Stimulated activated CD8-positive, alpha-beta memory T cell treated with anti-CD3 and anti-CD28 coated beads, Interleukin-4, amount 100 ng/mL, for 48 hours (primary cell): Measurements from ENCODE around the gene GLIPR1.
A peak's percentile ranks its signal among the peaks of the same experiment; 100 is the strongest.
"Not testable (repeated sequence)": the region's sequence is repeated elsewhere in the genome, so short reads cannot be mapped to it uniquely, and the experiment has no call there.

ENCODE experiments used
- DNase-seq: peaks from one replicate; pipeline ENCODE4 v3.0.0-alpha.2; 2020

GLIPR1 gene

DNA sequence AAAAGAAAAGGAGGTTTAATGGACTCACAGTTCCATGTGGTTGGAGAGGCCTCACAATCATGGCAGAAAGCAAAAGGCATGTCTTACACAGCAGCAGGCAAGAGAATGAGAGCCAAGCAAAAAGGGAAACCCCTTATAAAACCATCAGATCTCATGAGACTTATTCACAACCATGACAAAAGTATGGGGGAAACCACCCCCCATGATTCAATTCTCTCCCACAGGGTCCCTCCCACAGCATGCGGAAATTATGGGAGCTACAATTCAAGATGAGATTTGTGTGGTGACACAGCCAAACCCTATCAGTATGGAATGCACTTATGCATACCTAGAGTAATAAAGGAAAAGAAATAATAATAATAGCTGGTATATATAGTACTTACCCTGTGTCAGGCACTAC, 4.5 kb upstream of the GLIPR1 start:
- peak; percentile 66 for DNase-seq

DNA sequence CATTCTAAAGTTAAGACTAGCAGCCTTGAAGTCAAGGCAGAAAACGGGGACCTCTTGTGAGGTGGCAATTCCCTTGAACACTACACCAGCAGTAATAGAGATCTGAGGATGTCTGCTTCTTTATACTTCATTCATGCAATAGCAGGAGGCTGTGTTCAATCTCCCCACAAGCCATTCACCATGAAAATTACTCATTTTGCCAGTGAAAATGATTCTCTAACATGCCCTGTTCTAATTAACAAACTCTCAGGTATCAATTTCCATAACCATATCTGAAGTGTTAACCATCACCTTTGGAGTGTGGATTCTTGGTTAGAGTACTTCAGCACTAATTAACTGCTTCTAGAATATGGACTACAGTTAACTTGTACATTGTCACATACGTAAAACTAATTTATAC, 3.4 kb upstream of the GLIPR1 start:
- no peak for DNase-seq

DNA sequence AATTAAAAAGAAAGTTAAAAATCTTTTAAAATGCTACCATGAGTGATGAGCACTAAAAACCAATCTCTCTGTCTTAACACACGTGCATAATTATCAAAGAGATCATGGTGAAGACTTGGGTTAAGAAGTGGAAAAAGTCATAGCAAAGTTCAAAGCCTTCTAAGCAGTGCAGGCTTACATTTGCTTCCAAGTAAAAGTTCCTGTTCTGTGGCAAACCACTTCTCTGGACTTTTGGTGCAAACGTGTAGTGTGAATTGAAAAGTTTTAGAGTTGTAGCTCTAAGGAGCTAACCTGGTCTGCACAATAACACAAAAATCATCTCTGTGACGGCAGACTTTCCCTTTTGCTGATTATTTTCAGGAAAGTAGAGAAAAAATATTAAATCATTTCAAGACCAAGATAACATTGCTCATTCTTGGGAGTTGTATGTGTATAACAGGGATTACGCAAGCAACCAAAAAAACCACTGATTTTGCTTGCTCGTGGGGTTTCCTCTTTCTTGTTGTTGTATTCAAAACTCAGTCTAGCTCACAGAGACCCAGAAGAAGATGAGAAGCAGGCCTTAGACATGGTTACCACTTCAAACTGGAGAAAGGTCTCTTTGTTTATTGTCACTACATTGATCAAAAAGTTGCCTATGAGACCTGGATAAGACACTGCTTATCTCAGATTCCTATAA, 2.3 kb upstream of the GLIPR1 start:
- no peak for DNase-seq

DNA sequence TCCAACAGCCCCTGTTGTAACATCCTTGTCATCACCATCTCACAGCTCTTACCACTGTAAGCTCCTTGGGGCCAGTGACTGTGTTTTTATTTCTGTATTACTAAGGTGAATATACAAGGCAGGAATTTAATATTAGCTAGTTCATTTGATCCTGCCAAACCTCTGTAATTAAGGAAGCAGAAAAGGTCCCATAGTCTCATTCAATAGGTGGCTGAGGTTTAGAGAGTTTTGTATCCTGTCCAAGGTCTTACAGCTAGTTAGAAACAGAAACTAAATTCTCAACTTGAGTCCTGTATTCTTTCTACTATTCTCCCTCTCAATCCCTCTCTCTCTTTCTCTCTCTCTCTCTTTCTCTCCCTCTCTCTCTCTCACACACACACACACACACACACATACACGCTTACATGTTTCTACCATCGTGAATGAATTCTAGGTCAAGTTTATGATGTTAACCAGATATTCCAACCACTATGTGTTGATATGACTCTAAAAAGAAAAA, 543 bp upstream of the GLIPR1 start:
- no peak for DNase-seq

DNA sequence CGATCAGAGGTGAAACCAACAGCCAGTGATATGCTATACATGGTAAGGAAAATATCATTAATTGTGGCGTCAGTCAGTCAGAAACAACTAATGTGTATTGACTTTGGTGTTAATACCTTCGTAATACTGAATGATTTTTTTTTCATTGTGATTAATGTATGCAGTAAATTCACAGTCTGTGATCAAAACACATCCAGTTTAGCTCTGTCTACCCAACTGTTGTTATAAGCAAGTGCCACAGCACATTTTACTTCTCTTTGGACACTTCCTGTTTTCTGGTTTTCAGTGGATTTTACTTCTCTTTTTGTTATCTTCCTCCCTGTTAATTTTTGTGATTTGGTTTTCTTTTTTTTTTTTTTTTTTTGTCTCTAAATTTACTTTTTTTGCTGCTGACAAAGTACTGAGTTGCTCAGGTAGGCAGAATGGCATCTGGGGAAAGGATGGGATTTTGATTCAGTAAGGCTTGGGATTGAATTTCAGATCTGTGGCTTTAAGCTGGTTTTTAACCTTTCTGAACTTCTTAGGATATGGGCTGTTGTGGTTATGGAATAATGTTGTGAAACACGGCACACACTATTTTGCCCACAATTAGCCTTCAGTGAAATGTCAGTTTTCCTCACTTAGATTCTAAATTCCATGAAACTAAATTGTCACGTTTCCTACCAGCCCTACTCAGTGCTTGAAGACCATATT, 604 bp downstream of the GLIPR1 start:
- no peak for DNase-seq

DNA sequence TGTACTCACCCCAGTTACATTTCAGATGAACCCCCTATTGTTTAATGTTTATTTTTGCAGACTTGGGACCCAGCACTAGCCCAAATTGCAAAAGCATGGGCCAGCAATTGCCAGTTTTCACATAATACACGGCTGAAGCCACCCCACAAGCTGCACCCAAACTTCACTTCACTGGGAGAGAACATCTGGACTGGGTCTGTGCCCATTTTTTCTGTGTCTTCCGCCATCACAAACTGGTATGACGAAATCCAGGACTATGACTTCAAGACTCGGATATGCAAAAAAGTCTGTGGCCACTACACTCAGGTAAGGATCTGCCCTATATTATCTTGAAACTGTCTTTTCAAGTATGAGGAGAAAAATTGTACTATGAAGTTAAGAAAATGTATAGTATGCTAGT, 1.2 kb downstream of the GLIPR1 start:
- no peak for DNase-seq

DNA sequence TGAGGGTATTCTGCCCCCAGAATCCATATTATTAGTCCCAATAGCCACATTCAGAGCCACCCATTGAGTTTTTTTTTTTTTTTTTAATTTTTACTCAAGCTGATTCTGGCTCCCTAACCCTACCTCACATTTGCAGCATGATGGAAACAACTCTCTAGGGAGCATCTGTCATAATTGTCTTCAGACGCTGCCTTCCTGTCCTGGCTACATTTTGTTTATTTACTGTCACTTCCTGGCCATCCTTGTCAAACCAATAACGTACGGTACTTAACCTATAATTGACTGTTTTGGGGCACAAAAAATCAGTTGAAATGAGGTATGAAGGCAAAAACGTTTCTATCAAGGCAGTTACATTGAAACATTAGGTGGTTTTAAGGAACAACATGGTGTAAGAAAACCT, 2.1 kb downstream of the GLIPR1 start:
- DNase-seq = no peak

DNA sequence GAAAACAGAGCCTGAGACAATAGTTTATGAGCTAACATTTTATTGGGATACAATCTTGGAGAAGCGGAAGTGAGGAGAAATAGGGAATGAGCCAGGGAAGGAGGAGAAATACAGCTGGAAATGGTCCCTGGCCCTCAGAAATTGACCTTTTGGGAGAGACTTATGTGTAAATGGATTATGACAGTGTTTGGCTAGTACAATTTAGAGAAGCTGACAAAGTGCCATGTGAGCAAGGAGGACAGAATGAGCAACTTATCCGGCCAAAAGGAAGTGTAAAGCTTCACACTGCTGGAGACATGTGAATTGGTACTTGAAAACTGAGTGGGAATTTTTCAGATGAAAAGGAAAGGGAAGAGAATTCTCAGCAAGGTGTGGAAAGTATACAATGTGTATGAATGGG, 2.9 kb downstream of the GLIPR1 start:
- no peak for DNase-seq

DNA sequence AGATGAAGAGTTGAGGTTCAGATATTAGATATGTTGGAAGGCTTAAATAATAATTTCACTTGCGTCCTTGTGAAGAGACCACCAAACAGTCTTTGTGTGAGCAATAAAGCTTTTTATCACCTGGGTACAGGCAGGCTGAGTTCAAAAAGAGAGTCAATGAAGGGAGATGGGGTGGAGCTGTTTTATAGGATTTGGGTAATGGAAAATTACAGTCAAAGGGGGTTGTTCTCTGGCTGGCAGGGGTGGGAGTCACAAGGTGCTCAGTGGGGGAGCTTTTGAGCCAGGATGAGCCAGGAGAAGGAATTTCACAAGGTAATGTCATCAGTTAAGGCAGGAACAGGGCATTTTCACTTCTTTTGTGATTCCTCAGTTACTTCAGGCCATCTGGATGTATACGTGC, 3.9 kb downstream of the GLIPR1 start:
- not testable (repeated sequence) for DNase-seq

DNA sequence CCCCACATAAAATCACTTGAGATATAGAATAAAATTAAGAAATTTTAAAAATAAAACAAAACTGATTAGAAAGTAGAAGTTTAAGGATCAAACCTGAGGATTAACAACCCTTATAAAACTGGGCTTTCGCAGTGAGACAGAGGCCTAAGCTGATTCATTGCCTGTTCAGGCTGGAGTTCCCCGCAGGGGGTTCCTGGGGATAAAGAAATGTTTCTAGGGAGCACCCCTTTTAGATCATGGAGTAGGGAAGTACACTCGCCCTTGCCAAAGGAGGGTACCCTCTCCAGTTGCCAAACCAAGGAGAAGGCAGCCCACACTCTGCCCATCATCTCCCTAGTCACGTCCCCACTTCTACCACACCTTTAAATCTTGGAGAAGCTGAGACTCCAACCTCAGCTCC, 6.8 kb downstream of the GLIPR1 start:
- no peak for DNase-seq

DNA sequence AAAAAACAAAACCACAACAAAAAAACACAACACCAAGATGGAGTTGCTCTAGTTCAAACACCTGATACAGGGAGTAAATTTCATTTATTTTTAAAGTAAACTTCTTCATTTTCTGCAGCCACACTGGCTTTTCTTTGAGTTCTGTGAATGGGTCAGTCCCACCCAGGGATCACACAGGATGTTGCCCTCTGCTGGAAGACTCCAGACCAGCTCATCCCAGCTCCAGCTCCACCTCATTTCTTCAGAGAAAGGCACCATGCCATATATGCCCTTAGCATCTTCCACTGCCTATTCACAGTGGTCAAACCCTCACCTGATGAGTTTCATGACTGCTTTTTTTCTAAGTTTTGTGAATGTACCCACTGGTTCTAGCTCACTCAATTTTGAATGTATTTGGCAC, 8.0 kb downstream of the GLIPR1 start:
- DNase-seq = no peak

DNA sequence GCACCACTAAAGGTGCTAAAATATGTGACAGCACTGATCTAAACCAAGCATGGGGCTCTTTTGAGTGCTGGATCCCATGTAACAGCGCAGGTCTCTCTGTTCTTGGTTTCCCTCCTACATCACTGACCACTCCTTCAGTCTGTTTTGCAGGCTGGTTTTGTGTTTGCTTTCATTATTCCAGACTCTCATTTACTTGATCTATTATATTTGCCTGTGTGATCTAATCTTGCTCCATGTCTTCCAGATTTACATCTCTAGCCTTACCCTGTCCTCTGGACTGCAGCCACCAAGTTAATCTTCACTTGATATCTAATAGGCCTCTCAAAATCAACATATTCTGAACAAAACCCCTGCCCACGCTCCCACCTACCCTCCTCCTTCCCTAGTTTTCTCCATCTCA, 8.6 kb downstream of the GLIPR1 start:
- no peak for DNase-seq

DNA sequence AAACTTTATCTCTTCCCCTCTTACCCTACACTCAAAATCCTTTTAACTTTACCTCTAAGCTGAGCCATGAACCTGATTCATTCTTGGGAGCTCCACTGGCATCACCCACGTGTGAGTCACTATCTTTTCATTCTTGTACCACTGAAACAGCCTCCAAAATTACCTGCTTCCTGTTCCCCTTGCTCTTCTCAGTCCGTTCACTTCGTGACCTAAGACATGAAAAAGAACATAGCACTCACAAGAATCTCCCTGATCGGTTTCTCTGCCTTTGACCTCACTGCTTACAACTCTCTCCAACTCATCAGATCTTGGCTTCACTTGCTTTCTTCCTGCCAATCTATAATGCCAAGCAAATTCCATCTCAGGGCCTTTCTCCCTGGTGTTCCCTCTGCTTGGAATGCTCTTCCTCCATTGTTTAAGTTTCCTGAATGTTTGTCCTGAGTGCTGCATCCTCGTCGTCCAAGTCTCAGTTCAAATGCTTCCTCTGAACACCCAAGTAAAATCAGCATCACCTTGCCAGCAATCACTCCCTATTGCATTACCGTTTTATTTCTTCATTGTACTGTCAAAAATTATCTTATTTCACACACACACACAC, 9.2 kb downstream of the GLIPR1 start:
- DNase-seq = no peak

DNA sequence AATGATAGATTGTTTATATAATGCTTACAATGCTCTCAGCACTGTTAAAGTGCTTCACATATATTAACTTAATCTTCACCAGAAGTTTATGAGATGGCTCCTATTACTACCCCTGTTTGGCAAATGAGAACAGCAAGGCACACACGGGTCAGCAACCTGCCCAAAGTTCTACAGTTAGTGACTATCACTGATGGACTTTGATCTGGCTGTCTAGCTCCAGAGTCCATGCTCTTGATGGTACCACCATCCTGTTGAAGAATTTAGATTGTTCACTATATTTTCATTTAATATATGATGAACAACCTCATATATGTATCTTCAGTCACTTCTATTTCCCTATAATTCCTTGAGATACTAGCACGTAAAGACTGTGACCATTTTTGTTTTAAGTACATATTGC, 10.6 kb downstream of the GLIPR1 start:
- DNase-seq = no peak

DNA sequence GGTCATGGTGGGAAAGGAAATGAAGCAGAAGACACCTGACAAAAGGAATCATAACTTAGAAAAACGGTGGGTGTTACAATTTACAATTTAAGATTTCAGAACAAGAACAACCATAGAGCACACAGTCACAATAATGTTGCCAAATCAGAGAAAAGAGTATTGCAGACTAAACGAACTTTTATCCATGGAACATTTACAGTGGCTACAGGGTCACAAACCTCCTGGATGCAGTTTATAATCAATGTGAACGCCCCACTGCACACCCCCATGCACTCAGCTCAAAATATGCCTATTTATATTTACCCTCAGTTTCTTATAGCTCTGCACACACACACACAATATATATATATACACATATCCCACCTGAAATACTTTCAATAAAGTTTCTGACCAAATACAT, 22.9 kb downstream of the GLIPR1 start:
- no peak for DNase-seq

DNA sequence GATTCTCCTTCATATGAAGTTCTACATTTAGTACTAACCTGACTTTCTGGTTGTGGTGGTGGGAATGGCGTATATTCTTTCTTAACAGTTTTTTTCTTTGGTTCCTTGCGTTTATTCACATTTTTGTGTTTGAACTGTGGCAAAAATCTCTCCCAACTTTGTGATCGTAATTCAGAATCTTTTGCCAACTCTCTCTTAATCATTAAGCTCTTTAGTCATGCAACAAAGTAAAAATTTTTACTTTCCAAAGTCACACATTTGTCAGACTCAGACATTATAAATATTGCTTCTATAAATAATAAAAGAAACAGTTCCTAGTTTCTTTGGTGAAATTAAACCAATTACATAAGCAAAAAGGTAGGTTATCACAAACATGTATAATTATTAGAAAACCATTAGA, 23.3 kb downstream of the GLIPR1 start:
- DNase-seq = no peak

DNA sequence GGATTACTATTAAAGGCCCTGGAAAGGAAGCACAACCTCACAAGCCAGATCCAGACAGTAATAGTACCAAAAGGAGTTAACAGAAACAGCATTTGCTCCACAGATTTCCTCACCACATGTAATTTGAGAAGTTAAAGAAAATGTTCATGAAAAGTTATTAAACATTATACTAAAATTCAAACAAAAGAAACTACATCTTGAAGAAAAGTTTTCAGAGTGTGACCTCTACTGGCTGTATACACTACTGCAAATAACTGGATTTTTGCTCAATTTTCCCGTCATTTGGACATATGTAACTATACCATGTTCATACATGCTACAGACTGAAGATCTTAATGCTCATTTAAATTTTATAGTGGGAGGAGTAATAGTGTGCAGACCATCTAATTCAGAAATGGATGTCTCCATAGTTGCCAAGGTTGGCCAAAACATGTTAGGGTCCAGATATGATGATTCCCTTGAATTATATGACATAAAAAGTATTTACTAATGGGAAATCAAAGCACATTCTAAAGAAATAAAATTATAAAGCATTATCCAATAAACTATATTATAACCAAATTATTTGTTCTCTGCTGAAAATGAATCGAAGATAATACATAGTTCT, 25.3 kb downstream of the GLIPR1 start:
- DNase-seq = no peak

DNA sequence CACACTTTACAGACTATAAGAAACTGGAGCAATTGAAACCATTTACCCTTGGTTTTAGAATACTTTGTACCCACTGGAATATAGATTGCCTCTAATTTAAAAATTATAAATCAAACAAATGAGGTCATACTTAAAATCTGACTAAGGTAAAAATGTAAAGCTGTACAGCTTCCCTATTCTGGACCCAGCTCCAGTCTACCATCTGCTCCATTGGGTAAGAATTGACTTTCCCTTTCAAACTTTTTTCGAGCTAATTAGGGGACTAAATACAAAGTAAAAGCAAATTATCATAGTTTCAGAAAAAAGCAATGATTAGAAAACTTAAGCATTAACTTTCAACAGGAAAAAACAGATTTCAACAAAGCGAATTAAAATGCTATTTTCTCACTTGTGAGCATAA, 26.5 kb downstream of the GLIPR1 start:
- DNase-seq = no peak

DNA sequence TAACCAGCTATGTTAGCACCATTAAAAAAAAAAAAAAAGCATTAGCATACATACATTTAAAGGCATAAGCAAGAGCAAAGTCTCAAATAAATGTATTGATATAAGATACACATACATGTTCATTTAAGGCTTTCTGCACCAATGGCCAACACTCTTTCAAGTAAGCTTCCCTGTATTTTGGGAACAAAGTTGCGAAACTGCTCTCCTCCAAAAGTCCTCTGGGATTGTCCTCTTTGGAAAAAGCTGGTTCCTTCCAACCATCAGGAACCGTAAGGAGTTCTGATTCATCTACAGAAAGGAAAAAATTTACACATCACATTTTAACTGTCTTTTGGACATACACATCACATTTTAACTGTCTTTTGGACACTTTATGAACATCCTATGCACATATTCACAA, 27.6 kb downstream of the GLIPR1 start:
- DNase-seq = no peak

DNA sequence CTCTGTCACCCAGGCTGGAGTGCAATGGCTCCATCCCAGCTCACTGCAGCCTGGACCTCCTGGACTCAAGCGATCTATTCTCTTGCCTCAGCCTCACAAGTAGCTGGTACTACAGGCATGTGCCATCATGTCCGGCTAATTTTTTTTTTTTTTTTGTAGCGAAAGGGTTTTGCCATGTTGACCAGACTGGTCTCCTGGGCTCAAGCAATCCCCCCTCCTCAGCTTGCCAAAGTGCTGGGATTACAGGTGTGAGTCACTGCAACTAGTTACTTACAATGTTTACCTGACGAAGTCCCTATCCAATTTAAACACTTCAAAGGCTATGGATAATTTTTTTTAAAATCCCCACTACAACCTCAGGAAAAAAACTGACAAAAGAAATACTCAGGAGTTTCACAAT, 29.1 kb downstream of the GLIPR1 start:
- DNase-seq = no peak

DNA sequence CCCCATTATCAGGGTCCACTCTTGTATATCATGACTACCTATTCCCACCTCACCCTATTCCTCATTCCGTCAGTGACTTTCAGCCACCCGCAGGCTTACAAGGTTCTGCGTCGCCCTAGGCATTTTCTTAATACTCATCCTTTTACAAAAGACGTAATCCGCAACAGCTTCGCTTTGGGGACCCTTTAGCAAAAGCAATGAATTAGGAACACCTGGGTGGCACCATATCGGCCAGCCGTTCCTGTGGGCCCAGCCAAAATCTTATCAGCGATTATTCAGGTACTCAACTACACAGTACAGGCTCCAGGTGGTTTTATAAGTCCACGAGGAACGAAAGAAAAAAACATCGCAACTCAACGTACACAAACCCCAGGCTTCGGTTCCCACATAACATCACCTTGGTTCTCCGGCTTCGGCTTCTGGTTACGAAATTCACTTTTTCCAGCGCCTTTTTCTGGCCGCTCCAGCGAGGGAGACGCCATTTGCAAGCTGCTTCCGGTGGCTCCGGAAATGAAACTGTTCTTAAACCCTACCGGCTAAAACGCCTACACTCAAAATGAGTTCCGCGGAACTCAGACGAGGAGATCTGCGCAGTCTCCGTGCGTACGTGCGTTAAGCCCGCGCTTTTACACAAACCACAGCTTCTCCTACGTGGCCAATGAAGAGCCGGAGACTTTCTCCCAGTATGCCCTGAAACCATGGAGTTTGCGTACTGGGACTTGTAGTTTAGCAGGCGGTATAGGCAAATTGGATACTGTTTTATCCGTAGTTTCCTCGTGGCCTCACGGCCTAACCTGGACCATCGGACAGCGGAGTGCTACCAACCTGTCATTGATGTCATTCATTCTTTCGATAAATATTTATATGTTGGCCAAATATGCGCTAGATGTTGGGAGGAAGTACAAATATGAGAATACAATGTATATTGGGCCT, 30.8 kb downstream of the GLIPR1 start, which contains the start of gene KRR1:
TSS of gene KRR1 (minus strand) at position 494 of the 933 bp plus-strand sequence. CDS start at position 482, 12 bp downstream.
- peak; percentile 88 for DNase-seq

DNA sequence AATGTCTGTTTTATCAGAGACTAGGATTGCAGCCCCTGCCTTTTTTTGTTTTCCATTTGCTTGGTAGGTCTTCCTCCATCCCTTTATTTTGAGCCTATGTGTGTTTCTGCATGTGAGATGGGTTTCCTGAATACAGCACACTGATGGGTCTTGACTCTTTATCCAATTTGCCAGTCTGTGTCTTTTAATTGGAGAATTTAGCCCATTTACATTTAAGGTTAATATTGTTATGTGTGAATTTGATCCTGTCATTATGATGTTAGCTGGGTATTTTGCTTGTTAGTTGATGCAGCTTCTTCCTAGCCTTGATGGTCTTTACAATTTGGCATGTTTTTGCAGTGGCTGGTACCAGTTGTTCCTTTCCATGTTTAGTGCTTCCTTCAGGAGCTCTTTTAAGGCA, 40.7 kb downstream of the GLIPR1 start:
- DNase-seq = not testable (repeated sequence)

DNA sequence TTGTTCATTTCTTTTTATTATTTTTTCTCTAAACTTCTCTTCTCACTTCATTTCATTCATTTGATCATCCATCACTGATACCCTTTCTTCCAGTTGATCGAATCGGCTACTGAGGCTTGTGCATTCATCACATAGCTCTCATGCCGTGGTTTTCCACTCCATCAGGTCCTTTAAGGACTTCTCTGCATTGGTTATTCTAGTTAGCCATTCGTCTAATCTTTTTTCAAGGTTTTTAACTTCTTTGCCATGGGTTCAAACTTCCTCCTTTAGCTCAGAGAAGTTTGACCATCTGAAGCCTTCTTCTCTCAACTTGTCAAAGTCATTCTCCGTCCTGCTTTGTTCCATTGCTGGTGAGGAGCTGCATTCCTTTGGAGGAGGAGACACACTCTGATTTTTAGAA, 41.6 kb downstream of the GLIPR1 start:
- DNase-seq = not testable (repeated sequence)
